A673 (cell line): ENCODE measurements around the gene CHCHD2. TPM values are rescaled to one million over a fixed set of nuclear protein-coding genes. Genes with fewer than 3 reads are reported as not detected.

Experiments used
- BruUV-seq: library from RNA; stranded (reverse); fragments of 400-500 nt; replicated peaks from 2 replicates; lab custom pipeline; 2021; lab: Mats Ljungman, UMichigan
- CTCF ChIA-PET: fragments of 300-600 bp; sonication (Branson Sonifier 250); formaldehyde crosslinking; loops from one replicate; lab custom pipeline; 2022; ENCODE audit warnings: antibody characterized with exemption; lab: Charles Lee
- POLR2A ChIA-PET: fragments of 300-600 bp; sonication (Branson Sonifier 250); formaldehyde crosslinking; loops from one replicate; lab custom pipeline; 2022; ENCODE audit warnings: antibody characterized with exemption; ENCODE audit not compliant: low non-redundant PET; lab: Charles Lee
- DNase-seq: peaks from one replicate; pipeline ENCODE4 v3.0.0-alpha.2; 2015; ENCODE audit warnings: low spot score
- H3K27ac ChIP-seq: fragments of 200-600 bp; sonication (generic); 2 replicates; pipeline ENCODE4 v1.5.1; 2016; ENCODE audit warnings: mixed run types, low read depth, mild to moderate bottlenecking, mixed read lengths, antibody characterized with exemption, low read length; ENCODE audit not compliant: poor library complexity, severe bottlenecking
- H3K27me3 ChIP-seq: fragments of 200-600 bp; sonication (generic); replicated peaks from 2 replicates; pipeline ENCODE4 v1.6.1; 2017; ENCODE audit warnings: mixed run types, low read depth, mild to moderate bottlenecking, mixed read lengths, antibody characterized with exemption, low read length; ENCODE audit not compliant: insufficient read depth, poor library complexity
- H3K36me3 ChIP-seq: fragments of 200-600 bp; sonication (generic); 2 replicates; pipeline ENCODE4 v1.6.1; 2016; ENCODE audit warnings: mixed run types, mild to moderate bottlenecking, mixed read lengths, antibody characterized with exemption, low read length; ENCODE audit not compliant: insufficient read depth, poor library complexity, severe bottlenecking
- H3K4me1 ChIP-seq: fragments of 200-600 bp; sonication (generic); 2 replicates; pipeline ENCODE4 v1.6.1; 2017; ENCODE audit warnings: mixed run types, mild to moderate bottlenecking, mixed read lengths, antibody characterized with exemption, low read length; ENCODE audit not compliant: insufficient read depth, poor library complexity, severe bottlenecking
- H3K4me3 ChIP-seq: fragments of 200-600 bp; sonication (generic); 2 replicates; pipeline ENCODE4 v1.5.1; 2016; ENCODE audit warnings: low read depth, mixed run types, mild to moderate bottlenecking, mixed read lengths, low read length; ENCODE audit not compliant: poor library complexity, severe bottlenecking
- H3K9me3 ChIP-seq: fragments of 200-600 bp; sonication (generic); 2 replicates; pipeline ENCODE4 v1.6.1; 2016; ENCODE audit warnings: mixed run types, low read depth, mild to moderate bottlenecking, mixed read lengths, antibody characterized with exemption, low read length; ENCODE audit not compliant: poor library complexity, severe bottlenecking
- CTCF ChIP-seq: fragments of 300-800, 200-600 bp; sonication (generic); conservative IDR thresholded peaks from 2 replicates; pipeline ENCODE4 v1.5.1; 2017; ENCODE audit warnings: low read depth, mild to moderate bottlenecking, antibody characterized with exemption, low read length, moderate library complexity, mixed read lengths
- EZH2 ChIP-seq: fragments of 200-600 bp; sonication (generic); IDR thresholded peaks from 2 replicates; pipeline ENCODE4 v1.6.1; 2017; ENCODE audit warnings: borderline replicate concordance, low read depth, mild to moderate bottlenecking, mixed read lengths, antibody characterized with exemption, low read length; ENCODE audit not compliant: poor library complexity, severe bottlenecking
- intact Hi-C: fragments of 100-400 bp; cut with micrococcal nuclease; formaldehyde crosslinking; loops from one replicate; pipeline ENCODE4 v1.10.0; 2022; ENCODE audit not compliant: unreplicated experiment
- total RNA-seq: library from RNA; stranded (reverse); gene quantifications from 2 replicates; pipeline ENCODE4 v1.2.3, GENCODE V29; 2021

Gene CHCHD2
- total RNA-seq, 1 experiment from 2014 or later, result 533 TPM

- intact Hi-C loops, result loop anchor here (10.0 kb wide), 1 partner anchor 795 kb away; no protein-coding TSS in a partner anchor
- Histone ChIP-seq H3K9me3 (no peaks in the 10 kb centered on the region), H3K36me3 (peaks cover 26% of the 10 kb centered on the region), H3K27ac (no peak overlapping the region), H3K4me3 (no peak overlapping the region), H3K4me1 (no peaks in the 10 kb centered on the region), H3K27me3 (no peaks in the 10 kb centered on the region)
- no peak for DNase-seq
- ChIA-PET CTCF (no interaction called here), POLR2A (no interaction called here)
- BruUV-seq, result TSS peak; percentile 75
- TF ChIP-seq EZH2 (no peak), CTCF (peak; percentile 42)
Measured at GRCh38 chr7:56079450-56080185, 26.7 kb downstream of the CHCHD2 start.

- ChIA-PET POLR2A (no interaction called here), CTCF (no interaction called here)
- no peaks in the 10 kb centered on the region for H3K9me3 ChIP-seq
- H3K4me3 ChIP-seq, result no peak overlapping the region
- H3K4me1 ChIP-seq, result no peaks in the 10 kb centered on the region
- DNase-seq, result no peak
- intact Hi-C loops, result loop anchor here (10.0 kb wide), 1 partner anchor 793 kb away; no protein-coding TSS in a partner anchor
- TF ChIP-seq EZH2 (no peak), CTCF (no peak)
- BruUV-seq, result no TSS peak
- no peaks in the 10 kb centered on the region for H3K27me3 ChIP-seq
- no peak overlapping the region for H3K27ac ChIP-seq
- peaks cover 27% of the 10 kb centered on the region for H3K36me3 ChIP-seq
Measured at GRCh38 chr7:56078196-56078595, 28.1 kb downstream of the CHCHD2 start.

GRCh38 chr7:56077681-56078080 is 28.6 kb downstream of the CHCHD2 start:
- H3K27ac ChIP-seq, result no peak overlapping the region
- no peak for DNase-seq
- H3K4me1 ChIP-seq, result no peaks in the 10 kb centered on the region
- H3K9me3 ChIP-seq, result no peaks in the 10 kb centered on the region
- H3K36me3 ChIP-seq, result peaks cover 32% of the 10 kb centered on the region
- BruUV-seq, result no TSS peak
- intact Hi-C loops, result loop anchor here (10.0 kb wide), 1 partner anchor 793 kb away; no protein-coding TSS in a partner anchor
- no peak overlapping the region for H3K4me3 ChIP-seq
- ChIA-PET POLR2A (interaction anchor here (0.6 to 0.7 kb wide), 2 partner anchors 9 to 111 kb away, joined by 3 to 5 read pairs; no protein-coding TSS in a partner anchor), CTCF (interaction anchor here (1.2 kb wide), 1 partner anchor 436 kb away, joined by 4 read pairs; no protein-coding TSS in a partner anchor)
- no peak for TF ChIP-seq CTCF
- no peak for TF ChIP-seq EZH2
- H3K27me3 ChIP-seq, result no peaks in the 10 kb centered on the region
